B cell (primary cell): ENCODE results near the gene ST8SIA1. TPM values are rescaled to one million over a fixed set of nuclear protein-coding genes. Genes with fewer than 3 reads are reported as not detected.

ENCODE experiments used
- ATAC-seq: fragments of 200-7000 bp; cut with Tn5 transposase; one replicate; pipeline ENCODE4 v1.10.0; 2021; ENCODE audit warnings: low read depth, mild to moderate bottlenecking, moderate number of reproducible peaks, moderate library complexity
- CTCF ChIA-PET: fragments of 350-600 bp; sonication (Branson Sonifier 250); formaldehyde crosslinking; loops from one replicate; lab custom pipeline; 2021; ENCODE audit warnings: antibody characterized with exemption, inconsistent platforms; lab: Charles Lee
- POLR2A ChIA-PET: fragments of 350-600 bp; sonication (Branson Sonifier 250); formaldehyde crosslinking; loops from one replicate; lab custom pipeline; 2021; ENCODE audit warnings: antibody characterized with exemption; lab: Charles Lee
- DNase-seq: peaks from one replicate; pipeline ENCODE4 v3.0.0; 2013
- H2AFZ ChIP-seq: 2 replicates; pipeline ENCODE4 v1.6.1; 2012; ENCODE audit warnings: mild to moderate bottlenecking, low read depth, low read length; ENCODE audit not compliant: insufficient read depth, poor library complexity, severe bottlenecking
- H3K27ac ChIP-seq, 2 donors: 1 replicate in 1 of 2; 2 replicates in 1 of 2; pipeline ENCODE4 v1.5.1; 2012 to 2013; ENCODE audit warnings: low read length in 2 of 2, mild to moderate bottlenecking in 2 of 2, moderate library complexity in 1 of 2
- H3K27me3 ChIP-seq, 4 experiments: fragments of 200-600 bp in 1 of 4; sonication (generic) in 1 of 4; replicated peaks in 1 of 4; 1 replicate in 2 of 4; 2 replicates in 2 of 4; pipeline versions ENCODE4 v1.6.1 to v1.7.0; 2013 to 2016; ENCODE audit warnings: low read length in 3 of 4, mild to moderate bottlenecking in 2 of 4, mixed read lengths in 1 of 4, moderate library complexity in 1 of 4; ENCODE audit not compliant: insufficient read depth in 4 of 4, control insufficient read depth in 3 of 4; ENCODE audit errors: control extremely low read depth in 1 of 4
- H3K36me3 ChIP-seq, 2 experiments: replicated peaks in 1 of 2; 1 replicate in 1 of 2; 2 replicates in 1 of 2; pipeline versions ENCODE4 v1.6.1 to v1.7.1; 2013; ENCODE audit warnings: low read length in 1 of 2; ENCODE audit not compliant: insufficient read depth in 2 of 2, control insufficient read depth in 1 of 2; ENCODE audit errors: control extremely low read depth in 1 of 2, extremely low read depth in 1 of 2
- H3K4me1 ChIP-seq, 2 donors: fragments of 200-600 bp in 1 of 2; sonication (generic) in 1 of 2; 1 replicate in 1 of 2; 2 replicates in 1 of 2; pipeline versions ENCODE4 v1.5.1 to v1.6.1; 2013 to 2017; ENCODE audit warnings: low read length in 2 of 2; ENCODE audit not compliant: control insufficient read depth in 2 of 2, insufficient read depth in 2 of 2
- H3K4me2 ChIP-seq: replicated peaks from 2 replicates; pipeline ENCODE3; 2012; ENCODE audit warnings: mild to moderate bottlenecking, low read depth, low read length; ENCODE audit not compliant: poor library complexity, severe bottlenecking
- H3K4me3 ChIP-seq, 5 experiments: fragments of 200-600 bp in 1 of 5; sonication (generic) in 1 of 5; 1 replicate in 3 of 5; 2 replicates in 2 of 5; pipeline versions ENCODE4 v1.5.1 to v1.7.0; 2011 to 2016; ENCODE audit warnings: low read length in 4 of 5, mild to moderate bottlenecking in 4 of 5, low read depth in 2 of 5, control low read depth in 1 of 5, moderate library complexity in 1 of 5; ENCODE audit not compliant: insufficient read depth in 1 of 5; ENCODE audit errors: control extremely low read depth in 1 of 5, extremely low read depth in 1 of 5
- H3K79me2 ChIP-seq: fragments of 200-600 bp; sonication (generic); one replicate; pipeline ENCODE4 v1.6.0; 2016; ENCODE audit warnings: low read length; ENCODE audit not compliant: control insufficient read depth, insufficient read depth
- H3K9ac ChIP-seq: fragments of 200-600 bp; sonication (generic); 2 replicates; pipeline ENCODE4 v1.6.1; 2017; ENCODE audit warnings: mild to moderate bottlenecking, low read length, moderate library complexity
- H3K9me3 ChIP-seq, 3 donors: one replicate each; pipeline versions ENCODE4 v1.6.1 to v1.7.1; 2013; ENCODE audit warnings: low read length in 2 of 3; ENCODE audit not compliant: control insufficient read depth in 2 of 3, insufficient read depth in 1 of 3; ENCODE audit errors: control extremely low read depth in 1 of 3
- H4K20me1 ChIP-seq: 2 replicates; pipeline ENCODE4 v1.6.0; 2012; ENCODE audit warnings: mild to moderate bottlenecking, low read length; ENCODE audit not compliant: insufficient read depth, control insufficient read depth, poor library complexity, severe bottlenecking
- H3K27ac Mint-ChIP-seq: one replicate; pipeline ENCODE4 v1.8.0; 2021; ENCODE audit warnings: mixed read lengths
- H3K27me3 Mint-ChIP-seq: one replicate; pipeline ENCODE4 v1.8.0; 2021; ENCODE audit warnings: mixed read lengths
- H3K4me1 Mint-ChIP-seq: one replicate; pipeline ENCODE4 v1.8.0; 2021; ENCODE audit warnings: mixed read lengths
- H3K4me3 Mint-ChIP-seq: one replicate; pipeline ENCODE4 v1.8.0; 2021; ENCODE audit warnings: mixed read lengths
- H3K9me3 Mint-ChIP-seq: one replicate; pipeline ENCODE4 v1.8.0; 2022; ENCODE audit warnings: mixed read lengths; ENCODE audit not compliant: insufficient read depth
- CTCF ChIP-seq: fragments of 200-600 bp; IDR thresholded peaks from one replicate; pipeline ENCODE4 v1.8.0; 2022; ENCODE audit warnings: antibody characterized with exemption, mild to moderate bottlenecking
- EZH2 ChIP-seq: IDR thresholded peaks from 2 replicates; pipeline ENCODE4 v1.6.1; 2012; ENCODE audit warnings: borderline replicate concordance, low read depth, mild to moderate bottlenecking, moderate library complexity, low read length; ENCODE audit not compliant: insufficient read depth, poor library complexity, severe bottlenecking
- WGBS: methylation state at CpG from one replicate; pipeline ENCODE4 v1.1.5; 2013; ENCODE audit warnings: missing lambda C conversion rate; ENCODE audit not compliant: insufficient coverage; 5-methylcytosine and 5-hydroxymethylcytosine counted together
- intact Hi-C: fragments of 100-400 bp; cut with micrococcal nuclease; formaldehyde crosslinking; loops from one replicate; pipeline ENCODE4 v1.10.0; 2022
- polyA plus RNA-seq: library from polyadenylated mRNA; depleted of rRNA; stranded (reverse); fragments of >200 nt; gene quantifications from 2 replicates; pipeline ENCODE4 v1.2.3, GENCODE V29; 2012
- total RNA-seq, 2 donors: library from RNA; stranded (reverse); fragments of 120-200 nt in 1 of 2; gene quantifications; 1 replicate in 1 of 2; 2 replicates in 1 of 2; pipeline versions ENCODE4 v1.2.3 to v1.2.4, GENCODE V29; 2013 to 2022

The ST8SIA1 gene
- total and polyA plus RNA-seq, 2 donors (not counting 1 experiment from before 2014, with no cell fraction given) = 0.02 to 0.04 TPM

DNA sequence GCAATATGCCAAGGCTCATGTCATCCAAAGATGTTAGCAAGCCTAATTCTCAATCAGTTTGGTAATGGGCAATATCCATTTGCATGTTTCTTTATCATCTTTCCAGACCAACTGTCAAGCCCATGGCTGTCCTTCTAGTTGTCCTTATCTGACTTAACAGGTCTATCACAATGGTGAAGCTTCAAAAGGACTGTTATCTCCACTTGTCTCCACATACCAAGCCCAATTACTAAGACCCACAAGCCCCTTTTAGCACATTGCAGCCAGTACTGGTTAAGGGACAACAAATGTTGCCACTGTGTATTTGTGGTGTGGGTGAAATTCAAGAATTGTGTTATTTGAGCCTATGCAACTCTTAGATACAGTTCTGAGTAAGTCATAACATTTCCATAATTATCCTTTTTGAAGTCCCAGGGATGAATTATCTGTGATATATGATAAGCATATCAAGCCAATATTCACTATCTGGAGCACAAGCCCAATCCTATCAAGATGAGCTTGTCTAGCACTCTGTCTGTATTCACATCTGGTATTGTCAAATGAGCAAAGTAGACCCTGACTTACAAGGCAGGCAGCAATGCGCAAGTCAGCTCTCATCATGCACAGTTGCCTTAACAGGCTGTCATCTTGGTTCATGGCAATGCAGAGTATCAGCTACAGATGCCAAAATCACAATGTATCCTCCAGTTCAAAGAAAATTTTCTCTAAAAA, 19.3 kb upstream of the ST8SIA1 start:
- H3K4me1 ChIP-seq = no peaks in the 10 kb centered on the region
- intact Hi-C loops = no loop called here
- no peak overlapping the region for H2AFZ ChIP-seq
- no peak overlapping the region for H3K27ac ChIP-seq
- no peak for TF ChIP-seq CTCF
- TF ChIP-seq EZH2 = no peak
- Mint-ChIP-seq H3K4me1 (no peaks in the 10 kb centered on the region), H3K27ac (no peak overlapping the region), H3K9me3 (no peaks in the 10 kb centered on the region), H3K4me3 (no peak overlapping the region), H3K27me3 (peaks cover 8% of the 10 kb centered on the region)
- H3K4me2 ChIP-seq = no peak overlapping the region
- H3K36me3 ChIP-seq = no peaks in the 10 kb centered on the region
- no peak overlapping the region for H3K9ac ChIP-seq
- DNase-seq = no peak
- H3K4me3 ChIP-seq = no peak overlapping the region
- POLR2A ChIA-PET = no interaction called here
- H3K27me3 ChIP-seq = no peaks in the 10 kb centered on the region
- CTCF ChIA-PET = no interaction called here
- H3K9me3 ChIP-seq = no peaks in the 10 kb centered on the region
- no peak for ATAC-seq
- H4K20me1 ChIP-seq = no peaks in the 10 kb centered on the region
- 90% methylated on average over 1 of the region's 1 CpG for WGBS
- H3K79me2 ChIP-seq = no peaks in the 10 kb centered on the region

GRCh38 chr12:22350886-22351285, 16.4 kb upstream of the ST8SIA1 start:
- H3K9me3 ChIP-seq = no peaks in the 10 kb centered on the region
- no peak overlapping the region for H2AFZ ChIP-seq
- no peak overlapping the region for H3K4me3 ChIP-seq
- no peaks in the 10 kb centered on the region for H3K79me2 ChIP-seq
- DNase-seq (no peak), ATAC-seq (no peak)
- H3K4me2 ChIP-seq = no peak overlapping the region
- H3K9me3 Mint-ChIP-seq = peaks cover 3% of the 10 kb centered on the region
- no peak overlapping the region for H3K9ac ChIP-seq
- no peaks in the 10 kb centered on the region for H3K4me1 ChIP-seq
- intact Hi-C loops = no loop called here
- ChIA-PET POLR2A (no interaction called here), CTCF (no interaction called here)
- WGBS = 81% methylated on average over 4 of the region's 4 CpGs
- no peak overlapping the region for H3K27ac Mint-ChIP-seq
- H4K20me1 ChIP-seq = no peaks in the 10 kb centered on the region
- no peaks in the 10 kb centered on the region for H3K36me3 ChIP-seq
- H3K27me3 ChIP-seq = no peaks in the 10 kb centered on the region
- no peak overlapping the region for H3K27ac ChIP-seq
- peaks cover 8% of the 10 kb centered on the region for H3K27me3 Mint-ChIP-seq
- TF ChIP-seq CTCF (no peak), EZH2 (no peak)
- no peak overlapping the region for H3K4me3 Mint-ChIP-seq
- H3K4me1 Mint-ChIP-seq = no peaks in the 10 kb centered on the region
